Esophagus muscularis mucosa (tissue), 4 donors: ENCODE results near the gene PFN3. TPM values are rescaled to one million over a fixed set of nuclear protein-coding genes. Genes with fewer than 3 reads are reported as not detected.

Experiments used
- DNase-seq: peaks from one replicate; pipeline ENCODE4 v3.0.0-alpha.2; 2017; ENCODE audit errors: extremely low spot score
- H3K27ac ChIP-seq, 4 donors: fragments of 200-600 bp; sonication (generic); replicated peaks in 1 of 4; 1 replicate in 3 of 4; 2 replicates in 1 of 4; pipeline ENCODE4 v1.5.1; 2016 to 2019; ENCODE audit warnings: mild to moderate bottlenecking in 1 of 4
- H3K27me3 ChIP-seq, 4 donors: fragments of 200-600 bp; sonication (generic); one replicate each; pipeline versions ENCODE4 v1.5.1 to v1.6.0; 2016 to 2019
- H3K36me3 ChIP-seq, 4 donors: fragments of 200-600 bp; sonication (generic); one replicate each; pipeline ENCODE4 v1.5.1; 2016 to 2019
- H3K4me1 ChIP-seq, 4 donors: fragments of 200-600 bp; sonication (generic); one replicate each; pipeline ENCODE4 v1.5.1; 2016 to 2019
- H3K4me3 ChIP-seq, 4 donors: fragments of 200-600 bp; sonication (generic); 1 replicate in 2 of 4; 2 replicates in 2 of 4; pipeline ENCODE4 v1.5.1; 2016 to 2019; ENCODE audit warnings: mild to moderate bottlenecking in 4 of 4, moderate library complexity in 1 of 4
- H3K9me3 ChIP-seq, 4 donors: fragments of 200-600 bp; sonication (generic); 1 replicate in 3 of 4; 2 replicates in 1 of 4; pipeline ENCODE4 v1.5.1; 2016 to 2019
- CTCF ChIP-seq, 3 experiments: fragments of 200-600 bp in 2 of 3; fragments of 450-650 bp in 1 of 3; sonication (generic) in 2 of 3; IDR thresholded peaks; one replicate each; pipeline ENCODE4 v1.5.1; 2017 to 2019; ENCODE audit warnings: antibody characterized with exemption in 3 of 3, mild to moderate bottlenecking in 2 of 3, moderate library complexity in 1 of 3
- EP300 ChIP-seq: sonication (generic); formaldehyde crosslinking; IDR thresholded peaks from one replicate; pipeline ENCODE4 v1.6.1; 2017; ENCODE audit warnings: antibody characterized with exemption
- POLR2A ChIP-seq: fragments of 450-650 bp; IDR thresholded peaks from one replicate; pipeline ENCODE4 v1.6.1; 2017; ENCODE audit warnings: antibody characterized with exemption, moderate library complexity, mild to moderate bottlenecking, low read depth
- POLR2AphosphoS5 ChIP-seq, 2 donors: sonication (generic); formaldehyde crosslinking; IDR thresholded peaks; one replicate each; pipeline ENCODE4 v1.6.1; 2017; ENCODE audit warnings: antibody characterized with exemption in 2 of 2
- WGBS: methylation state at CpG from one replicate; pipeline ENCODE4 v1.1.5; 2018; 5-methylcytosine and 5-hydroxymethylcytosine counted together
- intact Hi-C: fragments of 100-400 bp; cut with DNase I; formaldehyde crosslinking; loops from one replicate; pipeline ENCODE4 v1.15.1; 2023
- total RNA-seq, 4 donors: library from RNA; depleted of rRNA; stranded (reverse); fragments of >200 nt; gene quantifications; one replicate each; pipeline versions ENCODE4 v1.1.0 to v1.2.1, GENCODE V29; 2016

The PFN3 gene
- total RNA-seq, 4 donors from 2014 or later, result not detected

DNA sequence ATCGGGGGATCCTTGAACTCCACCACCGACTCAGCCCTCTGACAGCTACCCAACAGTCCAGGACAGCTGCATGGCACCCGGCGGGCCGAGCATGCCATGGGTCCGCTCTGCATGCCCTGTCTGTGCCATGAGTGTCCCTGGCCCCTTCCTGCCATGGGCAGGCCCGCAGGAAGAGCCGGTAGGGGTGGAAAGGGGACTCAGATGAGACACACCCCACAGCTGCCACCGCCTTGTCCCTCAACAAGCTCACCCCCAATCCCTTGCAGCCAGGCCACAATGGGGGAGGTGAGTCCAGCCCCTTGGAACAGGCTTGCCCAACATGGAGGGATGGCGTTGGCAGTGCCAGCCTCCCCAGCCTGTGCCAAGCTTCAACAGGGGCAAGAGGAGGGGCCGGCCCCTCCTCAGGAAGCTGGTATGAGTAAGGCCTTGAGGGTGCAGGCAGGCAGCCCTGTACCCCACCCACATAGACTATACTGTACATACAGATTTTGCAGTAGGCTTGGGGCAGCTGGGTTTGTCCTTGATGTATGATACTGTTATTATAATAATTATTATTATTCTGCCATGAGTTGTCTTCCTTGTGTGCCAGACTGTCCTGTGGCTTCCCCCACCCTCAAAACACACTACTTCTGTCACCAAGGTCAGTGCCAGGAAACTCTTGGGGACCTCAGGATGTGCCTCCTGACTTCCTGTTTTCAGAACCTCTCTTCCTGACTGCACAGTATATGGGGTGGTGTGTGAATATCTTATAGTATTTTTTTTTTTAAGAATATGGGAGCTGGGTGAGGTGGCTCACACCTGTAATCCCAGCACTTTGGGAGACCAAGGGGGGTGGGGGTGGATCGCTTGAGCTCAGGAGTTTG is 28.2 kb downstream of the PFN3 start:
- H3K27ac ChIP-seq, result no peak overlapping the region
- no peak for TF ChIP-seq POLR2AphosphoS5 (IDR thresholded peaks at IDR 0.05)
- no peak for TF ChIP-seq CTCF (IDR thresholded peaks at IDR 0.05)
- TF ChIP-seq POLR2A, result no peak
- H3K36me3 ChIP-seq, result peaks cover 0 to 6% (median 0%) of the 10 kb centered on the region in 4 donors
- intact Hi-C loops, result no loop called here
- H3K9me3 ChIP-seq, result no peaks in the 10 kb centered on the region
- WGBS, result 81% methylated on average over 3 of the region's 12 CpGs
- H3K27me3 ChIP-seq, result no peaks in the 10 kb centered on the region
- H3K4me1 ChIP-seq, result peaks cover 14 to 37% (median 32%) of the 10 kb centered on the region in 4 donors
- no peak overlapping the region for H3K4me3 ChIP-seq
- no peak for DNase-seq

DNA sequence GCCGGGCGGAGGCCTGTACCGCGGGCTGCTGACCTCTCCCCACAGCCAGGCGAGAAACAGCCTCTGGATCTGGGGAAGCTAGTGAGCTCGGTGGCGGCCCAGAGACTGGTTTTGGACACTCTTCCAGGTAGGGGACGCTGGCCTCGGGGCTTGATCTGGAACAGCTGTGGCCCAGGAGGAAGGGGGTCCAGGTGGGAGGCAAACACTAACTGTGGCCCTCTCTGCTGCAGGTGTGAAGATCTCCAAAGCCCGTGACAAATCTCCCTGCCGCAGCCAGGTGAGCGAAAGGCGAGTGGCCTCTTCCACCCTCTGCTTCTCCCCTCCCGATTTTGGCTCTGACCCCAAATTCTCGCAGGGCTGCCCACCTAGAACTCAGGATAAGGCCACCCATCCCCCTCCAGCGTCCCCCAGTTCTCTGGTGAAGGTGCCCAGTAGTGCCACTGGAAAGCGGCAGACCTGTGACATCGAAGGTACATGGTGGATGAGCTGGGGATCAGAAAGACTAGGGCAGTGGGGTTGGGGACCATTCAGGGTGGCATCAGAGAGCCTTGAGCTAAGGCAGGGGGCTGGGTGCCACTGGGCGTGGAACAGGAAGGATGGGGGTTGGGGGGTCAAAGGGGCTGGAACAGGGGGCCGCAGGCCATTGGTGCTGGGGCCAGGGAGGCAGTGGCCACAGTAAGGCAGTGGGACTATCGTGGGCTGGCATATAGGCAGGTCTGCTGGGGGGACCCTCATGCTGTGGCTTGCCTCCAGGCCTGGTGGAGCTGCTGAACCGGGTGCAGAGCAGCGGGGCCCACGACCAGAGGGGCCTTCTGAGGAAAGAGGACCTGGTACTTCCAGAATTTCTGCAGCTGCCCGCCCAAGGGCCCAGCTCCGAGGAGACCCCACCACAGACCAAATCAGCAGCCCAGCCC is 29.1 kb downstream of the PFN3 start:
- peaks cover 20 to 45% (median 39%) of the 10 kb centered on the region in 4 donors for H3K4me1 ChIP-seq
- WGBS, result 67% methylated on average over 19 of the region's 26 CpGs

GRCh38 chr5:177370488-177371119 is 29.9 kb downstream of the PFN3 start:
- Histone ChIP-seq H3K9me3 (no peaks in the 10 kb centered on the region), H3K4me1 (peaks cover 25 to 52% (median 47%) of the 10 kb centered on the region in 4 donors), H3K27ac (peak overlapping the region; percentile 44 to 70 (median 65)), H3K4me3 (peak overlapping the region; percentile 39 to 58 (median 53)), H3K27me3 (no peaks in the 10 kb centered on the region), H3K36me3 (peaks cover 0 to 6% (median 0%) of the 10 kb centered on the region in 4 donors)
- intact Hi-C loops, result no loop called here
- peak; percentile 38 to 63 (median 54) for TF ChIP-seq CTCF (IDR thresholded peaks at IDR 0.05)
- TF ChIP-seq EP300, result no peak
- TF ChIP-seq POLR2AphosphoS5 (IDR thresholded peaks at IDR 0.05), result peak in 1 of 2 donors; percentile 69
- WGBS, result 40% methylated on average over 16 of the region's 42 CpGs
- DNase-seq, result no peak

More for the DNA sequence above, 29.1 kb downstream of the PFN3 start:
- TF ChIP-seq EP300 (no peak), CTCF (IDR thresholded peaks at IDR 0.05) (no peak), POLR2AphosphoS5 (IDR thresholded peaks at IDR 0.05) (no peak), POLR2A (no peak)
- no peak for DNase-seq
- Histone ChIP-seq H3K27ac (peak overlapping the region; percentile 55 to 70 (median 61)), H3K27me3 (no peaks in the 10 kb centered on the region), H3K36me3 (peaks cover 0 to 6% (median 0%) of the 10 kb centered on the region in 4 donors), H3K9me3 (no peaks in the 10 kb centered on the region), H3K4me3 (peak overlapping the region; percentile 39 to 58 (median 53))
- intact Hi-C loops, result no loop called here

DNA sequence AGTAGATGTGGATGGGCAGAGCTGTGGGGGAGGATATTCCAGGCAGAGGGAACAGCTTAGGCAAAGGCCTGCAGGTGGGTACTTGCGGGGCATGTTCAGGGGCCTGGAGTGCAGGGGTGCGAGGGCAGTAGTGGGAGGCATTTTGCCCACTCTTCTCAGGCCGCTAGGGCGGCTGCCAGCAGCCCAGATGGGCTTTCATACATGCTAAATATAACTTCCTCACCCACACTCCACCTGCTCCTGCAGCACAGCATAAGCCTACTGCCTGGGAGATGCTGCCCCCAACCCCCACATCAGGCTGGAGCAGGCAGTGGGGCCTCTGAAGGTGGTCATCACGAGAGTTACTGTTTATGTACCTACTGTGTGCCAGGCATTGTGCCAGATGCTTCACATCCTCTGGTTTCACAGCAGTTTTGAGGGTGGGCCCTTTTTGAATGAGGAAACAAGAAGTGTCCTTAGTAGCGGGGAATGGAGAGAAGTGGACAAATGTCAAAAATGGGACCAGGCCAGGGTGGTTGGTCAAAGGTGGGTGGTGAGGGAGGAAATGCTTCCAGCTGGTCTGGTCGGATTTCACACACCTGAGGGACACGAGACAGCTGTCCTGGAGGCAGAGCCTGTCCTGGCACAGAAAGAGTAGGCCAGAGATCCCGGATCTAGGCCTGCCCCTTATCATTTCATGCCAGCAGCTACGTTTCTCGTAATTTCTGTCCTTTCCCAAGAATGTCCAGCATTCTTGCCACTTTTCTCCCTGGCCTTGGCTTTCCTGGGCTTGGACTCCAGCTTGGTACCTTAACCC is 30.6 kb downstream of the PFN3 start:
- H3K27ac ChIP-seq, result peak overlapping the region; percentile 44 to 70 (median 65)
- intact Hi-C loops, result no loop called here

More for the DNA sequence above, 30.6 kb downstream of the PFN3 start:
- H3K4me1 ChIP-seq, result peaks cover 25 to 57% (median 49%) of the 10 kb centered on the region in 4 donors
- H3K9me3 ChIP-seq, result no peaks in the 10 kb centered on the region
- WGBS, result 71% methylated on average over 11 of the region's 11 CpGs
- peaks cover 0 to 6% (median 0%) of the 10 kb centered on the region in 4 donors for H3K36me3 ChIP-seq
- TF ChIP-seq CTCF (IDR thresholded peaks at IDR 0.05) (no peak), POLR2AphosphoS5 (IDR thresholded peaks at IDR 0.05) (no peak), EP300 (no peak), POLR2A (no peak)
- no peaks in the 10 kb centered on the region for H3K27me3 ChIP-seq
- no peak for DNase-seq
- no peak overlapping the region for H3K4me3 ChIP-seq
